GM21576 (cell line): ENCODE measurements around the gene RAB8B.
"Not testable (repeated sequence)": the region's sequence is repeated elsewhere in the genome, so short reads cannot be mapped to it uniquely, and the experiment has no call there.

Experiments used
- ATAC-seq: cut with Tn5 transposase; IDR thresholded peaks from one replicate; pipeline ENCODE4 v1.9.1; 2021; ENCODE audit warnings: mild to moderate bottlenecking, moderate library complexity; ENCODE audit not compliant: unreplicated experiment

Gene RAB8B

GRCh38 chr15:63203451-63204090, 14.2 kb downstream of the RAB8B start:
- ATAC-seq, result no peak

DNA sequence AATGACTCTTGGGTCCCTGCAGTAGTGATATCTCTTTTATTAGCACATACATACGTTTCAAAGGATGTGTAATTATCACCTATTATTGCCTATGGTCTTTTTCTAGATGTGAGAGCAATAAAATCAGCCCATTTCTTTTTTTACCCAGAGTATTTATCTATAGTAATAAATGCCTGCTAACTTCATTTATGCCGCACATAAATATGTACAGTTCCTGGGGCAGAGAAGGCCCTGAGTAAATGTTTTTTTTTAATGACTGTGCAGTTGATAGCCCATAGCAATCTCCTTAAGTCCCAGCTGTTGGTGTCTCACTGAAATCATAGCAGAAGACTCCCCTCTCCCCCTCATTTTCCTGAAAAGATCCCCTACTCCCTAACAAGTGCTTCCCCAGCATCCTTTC, 16.7 kb downstream of the RAB8B start:
- no peak for ATAC-seq

GRCh38 chr15:63208824-63209223, 19.4 kb downstream of the RAB8B start:
- ATAC-seq, result not testable (repeated sequence)

DNA sequence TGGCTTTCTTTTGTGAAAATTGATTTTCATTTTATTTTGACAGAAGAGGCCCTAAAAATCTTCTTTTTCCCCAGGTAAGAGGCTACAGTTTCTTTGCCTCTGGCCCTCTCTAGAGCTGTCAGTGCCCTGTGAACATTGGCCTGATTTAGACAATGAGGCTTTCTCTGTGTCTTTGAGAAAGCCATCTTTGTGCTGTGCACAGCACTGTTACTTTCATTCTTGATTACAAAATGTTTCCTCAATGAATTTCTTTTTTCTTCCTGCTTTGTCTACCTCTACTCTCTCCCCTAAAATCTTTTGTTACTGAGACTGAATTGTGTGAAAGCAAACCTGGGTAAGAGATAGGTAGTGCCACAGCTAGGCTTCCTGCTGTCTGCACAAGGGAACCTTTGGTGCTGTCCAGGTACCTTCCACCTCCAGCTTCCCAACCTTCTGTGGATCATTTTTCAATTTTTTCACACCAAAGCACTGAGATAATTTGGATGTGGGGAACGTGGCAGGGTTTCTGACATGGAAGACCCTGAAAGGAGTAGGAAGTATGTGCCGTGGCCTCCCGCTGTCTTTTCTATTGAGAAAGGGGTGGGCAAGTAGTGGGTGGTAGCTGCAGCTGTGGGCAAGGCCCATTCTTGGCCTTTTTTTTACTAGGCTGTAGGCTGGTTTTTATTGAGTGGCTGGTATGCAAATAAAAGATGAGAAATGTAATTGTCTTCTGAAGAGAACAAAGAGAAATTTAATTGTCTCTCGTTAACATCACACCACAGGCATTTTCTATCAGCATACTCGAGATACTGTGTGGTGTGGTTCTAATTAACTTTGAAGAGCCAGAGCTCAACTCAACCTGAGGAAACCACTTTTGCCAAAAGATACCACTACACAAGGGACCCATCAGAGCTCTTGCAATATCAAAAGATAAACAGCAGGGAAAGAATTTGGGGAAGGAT, 21.0 kb downstream of the RAB8B start:
- no peak for ATAC-seq

- ATAC-seq, result no peak
These were observed 21.7 kb downstream of the RAB8B start for GRCh38 chr15:63211092-63211490.

GRCh38 chr15:63211549-63211948, 22.1 kb downstream of the RAB8B start:
- no peak for ATAC-seq

DNA sequence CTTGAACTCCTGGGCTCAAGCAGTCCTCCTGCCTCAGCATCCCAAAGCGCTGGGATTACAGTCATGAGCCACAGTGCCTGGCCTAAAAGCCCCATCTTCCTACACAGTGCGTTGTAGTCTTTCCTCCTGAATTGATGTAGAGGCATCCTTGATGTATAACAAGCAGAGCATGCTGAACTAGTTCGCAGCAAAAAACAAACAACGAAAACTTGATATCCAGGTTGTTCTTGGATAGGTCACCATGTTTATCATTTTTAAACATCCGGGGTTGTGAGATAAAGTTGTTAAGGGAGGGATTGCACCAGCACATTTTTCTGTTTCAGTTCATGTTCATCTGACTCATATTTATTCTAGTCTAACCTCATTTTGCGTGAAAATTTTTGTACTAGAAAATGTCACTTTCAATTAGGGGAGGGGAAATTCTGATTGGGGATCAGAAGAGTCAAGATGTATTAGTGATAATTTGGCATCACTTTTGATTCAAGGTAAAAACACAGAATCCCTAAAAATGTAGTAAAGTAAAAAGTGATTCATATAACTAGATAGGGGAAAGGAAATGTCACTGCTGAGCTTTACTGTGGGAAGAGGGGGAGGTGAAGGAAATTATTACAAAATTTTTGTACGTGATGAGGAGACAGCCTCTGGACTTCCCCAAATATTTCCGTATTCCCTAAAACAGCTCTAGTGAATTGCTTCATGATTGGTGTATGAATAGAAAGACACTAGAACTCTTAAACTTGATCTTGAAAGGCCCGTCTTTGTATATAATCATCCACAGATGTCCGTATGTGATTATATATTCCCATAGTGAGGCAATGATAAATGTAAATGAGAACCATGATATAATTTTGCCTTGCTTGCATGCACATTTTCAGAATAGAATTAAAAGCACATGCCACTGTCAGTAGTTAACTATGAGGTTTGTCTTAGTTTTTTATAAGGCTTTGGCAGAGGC, 22.9 kb downstream of the RAB8B start:
- no peak for ATAC-seq

DNA sequence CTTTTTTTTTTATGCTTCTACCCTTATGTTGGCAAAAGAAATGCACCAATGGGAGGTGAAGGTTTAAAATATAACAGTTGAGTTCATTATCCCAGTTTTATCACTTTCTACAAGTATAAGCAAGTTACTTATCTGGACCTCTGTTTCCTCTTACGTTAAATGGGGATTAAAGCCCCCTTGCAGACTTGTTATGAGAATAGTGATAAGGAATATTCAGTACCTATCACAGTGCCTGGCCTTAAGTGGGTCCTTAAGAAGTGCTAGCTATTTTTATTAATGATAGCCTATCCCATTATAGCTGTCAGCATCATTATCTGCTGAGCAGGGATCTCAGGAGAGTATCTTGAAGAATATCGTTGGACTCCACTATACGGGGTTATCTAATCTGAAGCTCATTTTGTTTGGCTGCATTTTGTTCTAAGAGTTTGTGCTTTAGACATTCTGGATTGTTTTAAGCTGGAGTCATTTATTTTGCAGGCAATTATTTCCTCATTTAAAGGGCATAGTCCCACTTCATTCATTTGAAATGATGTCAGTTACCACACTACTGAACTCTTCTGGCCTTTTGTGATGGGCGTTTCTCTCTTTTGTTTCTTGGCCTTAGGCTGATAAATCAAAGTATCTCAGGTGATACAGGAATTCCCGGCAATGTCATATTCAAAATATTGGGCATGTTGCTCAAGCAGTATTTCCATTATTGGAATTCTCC, 28.8 kb downstream of the RAB8B start:
- no peak for ATAC-seq

- no peak for ATAC-seq
These were observed 29.8 kb downstream of the RAB8B start for GRCh38 chr15:63219196-63219710.

DNA sequence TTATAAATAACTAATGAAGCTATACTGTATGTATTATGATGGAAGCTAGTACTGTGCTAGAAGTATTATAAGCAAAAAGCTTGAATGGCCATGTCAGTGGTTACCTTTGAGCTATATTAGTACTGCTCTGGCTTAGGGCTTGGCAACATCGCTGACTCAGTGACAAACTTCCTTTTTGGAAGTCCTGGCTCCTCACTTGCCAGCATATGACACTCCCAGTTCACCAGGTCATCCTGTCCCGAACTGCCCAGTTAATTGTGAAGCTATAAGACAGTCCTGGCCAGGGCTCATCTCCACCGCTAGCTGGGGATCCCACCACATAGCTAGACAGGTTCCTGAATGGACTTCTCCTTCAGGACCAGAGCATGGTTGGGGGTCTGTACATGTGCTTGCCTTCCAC, 31.9 kb downstream of the RAB8B start:
- no peak for ATAC-seq

DNA sequence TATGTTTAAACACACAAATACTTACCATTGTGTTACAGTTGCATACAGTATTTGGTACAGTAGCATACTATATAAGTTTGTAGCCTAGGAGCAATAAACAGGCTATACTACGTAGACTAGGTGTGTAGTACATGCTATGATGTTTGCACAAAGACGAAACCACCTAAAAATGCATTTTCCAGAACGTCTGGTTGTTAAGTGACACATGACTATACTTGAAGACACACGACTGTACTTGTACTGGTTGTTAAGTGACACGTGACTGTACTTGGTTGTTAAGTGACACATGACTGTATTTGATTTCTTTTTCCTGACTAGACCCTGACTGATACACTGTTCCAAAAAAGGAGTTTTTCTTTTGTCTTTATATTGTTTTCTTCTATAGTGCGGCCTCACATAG, 34.1 kb downstream of the RAB8B start:
- ATAC-seq, result no peak

DNA sequence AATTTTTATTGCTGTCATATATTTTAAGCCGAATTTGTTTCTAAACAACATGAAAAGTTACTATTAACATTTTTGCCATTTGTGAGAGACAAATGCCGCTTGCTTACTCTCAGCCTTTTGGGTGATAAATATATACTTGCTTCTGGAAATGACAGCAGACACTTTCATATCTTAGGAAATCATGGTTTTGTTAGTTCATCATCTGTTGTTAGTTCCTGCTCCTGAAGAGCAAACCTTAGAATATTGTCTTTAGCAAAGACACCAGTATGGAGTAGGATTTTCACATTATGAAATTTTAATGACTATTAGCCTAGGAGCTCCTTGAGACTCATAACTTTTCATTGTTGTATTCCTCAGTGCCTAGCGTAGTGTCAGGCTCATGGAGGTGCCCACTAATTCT, 36.0 kb downstream of the RAB8B start:
- no peak for ATAC-seq

- no peak for ATAC-seq
These were observed 36.9 kb downstream of the RAB8B start for GRCh38 chr15:63226155-63226883.

- ATAC-seq, result no peak
These were observed 37.6 kb downstream of the RAB8B start for GRCh38 chr15:63226966-63227401.

- no peak for ATAC-seq
These were observed 38.3 kb downstream of the RAB8B start for GRCh38 chr15:63227689-63228088.

DNA sequence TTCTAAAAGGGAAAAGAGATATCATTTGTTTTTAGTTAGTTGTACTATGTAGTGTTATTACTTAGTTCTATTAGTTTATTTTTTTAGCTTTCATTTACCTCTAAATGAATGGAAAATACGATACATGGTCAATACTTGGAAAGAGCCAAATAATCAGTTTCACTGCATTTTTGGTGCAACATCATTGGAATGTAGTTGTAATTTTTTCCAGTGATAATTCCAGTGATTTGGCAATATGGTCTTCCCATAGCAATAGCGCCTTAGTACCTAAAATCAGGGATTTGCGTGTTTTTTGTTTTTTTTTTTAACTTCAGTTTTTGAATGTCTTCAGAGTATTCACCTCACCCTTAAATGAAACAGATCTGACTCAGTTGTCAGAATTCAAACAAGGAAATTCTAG, 41.8 kb downstream of the RAB8B start:
- ATAC-seq, result no peak

DNA sequence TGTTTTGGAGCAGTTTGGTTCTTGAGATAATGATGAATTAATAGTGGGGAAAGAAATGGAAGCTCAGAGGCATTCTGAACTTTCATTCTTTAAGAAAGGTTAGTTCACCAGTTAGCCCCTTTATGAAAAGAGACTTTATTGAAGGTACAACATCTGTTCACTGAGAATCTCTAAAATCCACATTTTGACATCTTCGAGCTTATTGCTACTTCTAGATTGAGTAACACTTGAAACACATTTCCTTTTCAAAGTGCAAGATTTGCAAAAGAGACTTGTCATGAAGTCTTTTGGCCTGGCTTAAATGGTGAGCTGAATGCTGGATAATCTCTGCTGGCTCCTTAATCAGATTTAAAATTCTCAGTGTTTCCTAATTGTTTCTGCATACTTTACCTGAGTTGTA, 42.3 kb downstream of the RAB8B start:
- no peak for ATAC-seq

DNA sequence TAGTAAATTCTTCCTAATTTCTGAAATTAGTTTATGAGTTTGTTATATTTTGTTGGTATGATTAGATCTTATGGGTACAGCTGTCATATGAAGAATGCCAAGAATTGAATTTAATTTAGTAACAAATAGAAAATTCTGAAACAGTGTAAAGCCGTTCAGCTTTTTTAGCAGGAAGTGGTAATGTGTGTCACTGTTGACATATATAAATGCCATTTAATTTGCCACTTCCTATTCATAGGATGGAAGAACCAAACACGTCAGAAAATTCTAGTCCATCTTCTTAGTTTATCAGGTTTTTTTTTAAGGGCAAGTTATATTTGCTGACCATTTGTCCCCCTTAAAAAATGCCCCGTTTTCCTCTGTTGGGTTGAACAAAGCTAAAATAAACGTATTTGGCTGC, 43.0 kb downstream of the RAB8B start:
- ATAC-seq, result no peak

- ATAC-seq, result no peak
These were observed 43.5 kb downstream of the RAB8B start for GRCh38 chr15:63232943-63233342.
